HG03039 (cell line): ENCODE measurements around the gene CAB39L.

ENCODE experiments used
- ATAC-seq: cut with Tn5 transposase; IDR thresholded peaks from one replicate; pipeline ENCODE4 v1.9.1; 2021; ENCODE audit warnings: mild to moderate bottlenecking, moderate library complexity; ENCODE audit not compliant: unreplicated experiment

CAB39L gene

DNA sequence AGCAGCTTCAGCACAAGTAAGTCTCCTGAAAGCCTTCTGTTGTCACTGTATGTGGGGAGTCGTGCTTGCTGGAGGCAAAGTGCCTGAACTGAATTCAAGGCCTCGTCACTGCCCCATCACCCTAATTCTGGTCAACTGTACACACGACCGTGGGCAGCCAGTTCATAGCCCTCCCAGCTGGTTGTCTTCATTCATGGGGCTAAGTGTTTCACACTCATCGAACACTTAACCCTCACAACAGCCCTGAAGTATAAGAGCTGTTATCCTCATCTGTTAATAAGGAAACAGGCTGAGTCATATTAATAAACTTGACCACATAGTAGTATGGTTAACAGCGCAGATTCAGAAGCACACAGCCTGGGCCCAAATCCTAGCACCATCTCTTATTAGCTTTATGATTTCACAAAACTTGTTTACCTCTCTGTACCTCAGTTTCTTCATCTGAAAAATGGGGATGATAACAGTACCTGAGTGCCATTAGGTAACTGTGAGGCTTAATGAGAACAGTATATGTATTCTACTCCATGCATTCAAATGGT, 129.5 kb downstream of the CAB39L start:
- ATAC-seq: no peak

DNA sequence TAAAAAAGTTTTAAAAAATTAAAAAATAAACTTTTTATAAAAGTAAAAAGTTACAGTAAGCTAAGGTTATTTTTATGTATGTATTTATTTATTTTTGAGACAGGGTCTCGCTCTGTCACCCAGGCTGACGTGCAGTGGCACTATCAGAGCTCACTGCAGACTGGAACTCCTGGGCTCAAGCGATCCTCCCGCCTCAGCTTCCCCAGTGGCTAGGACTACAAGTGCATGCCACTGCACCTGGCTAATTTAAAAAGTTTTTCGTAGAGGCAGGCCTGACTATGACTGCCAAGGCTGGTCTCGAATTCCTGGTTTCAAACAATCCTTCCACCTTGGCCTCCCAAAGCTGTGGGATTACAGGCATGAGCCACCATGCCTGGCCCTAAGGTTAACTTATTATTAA, 132.0 kb downstream of the CAB39L start:
- no peak for ATAC-seq

DNA sequence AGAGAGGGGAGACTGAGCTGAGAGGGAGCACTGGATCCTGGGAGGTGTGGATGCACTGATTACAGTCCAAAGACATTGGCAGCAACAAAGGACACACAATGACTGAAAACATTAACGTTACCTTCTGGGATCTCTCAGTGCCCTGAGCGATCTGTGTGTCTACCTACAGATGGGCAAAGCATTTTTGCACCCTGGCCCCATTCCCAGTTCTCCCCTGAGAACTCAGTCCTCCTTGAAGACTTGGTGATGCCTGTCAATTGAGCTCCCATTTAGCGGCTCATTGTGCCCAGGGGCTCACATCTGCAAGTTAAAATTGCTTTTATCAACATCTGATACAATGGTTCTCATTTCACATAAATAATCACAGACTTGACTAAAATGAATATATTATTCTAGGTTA, 133.6 kb downstream of the CAB39L start:
- ATAC-seq: no peak

- no peak for ATAC-seq
These were observed 134.9 kb downstream of the CAB39L start for GRCh38 chr13:49308921-49309408.

- no peak for ATAC-seq
These were observed 135.6 kb downstream of the CAB39L start for GRCh38 chr13:49308097-49308875.

GRCh38 chr13:49307365-49307764, 136.5 kb downstream of the CAB39L start:
- no peak for ATAC-seq

DNA sequence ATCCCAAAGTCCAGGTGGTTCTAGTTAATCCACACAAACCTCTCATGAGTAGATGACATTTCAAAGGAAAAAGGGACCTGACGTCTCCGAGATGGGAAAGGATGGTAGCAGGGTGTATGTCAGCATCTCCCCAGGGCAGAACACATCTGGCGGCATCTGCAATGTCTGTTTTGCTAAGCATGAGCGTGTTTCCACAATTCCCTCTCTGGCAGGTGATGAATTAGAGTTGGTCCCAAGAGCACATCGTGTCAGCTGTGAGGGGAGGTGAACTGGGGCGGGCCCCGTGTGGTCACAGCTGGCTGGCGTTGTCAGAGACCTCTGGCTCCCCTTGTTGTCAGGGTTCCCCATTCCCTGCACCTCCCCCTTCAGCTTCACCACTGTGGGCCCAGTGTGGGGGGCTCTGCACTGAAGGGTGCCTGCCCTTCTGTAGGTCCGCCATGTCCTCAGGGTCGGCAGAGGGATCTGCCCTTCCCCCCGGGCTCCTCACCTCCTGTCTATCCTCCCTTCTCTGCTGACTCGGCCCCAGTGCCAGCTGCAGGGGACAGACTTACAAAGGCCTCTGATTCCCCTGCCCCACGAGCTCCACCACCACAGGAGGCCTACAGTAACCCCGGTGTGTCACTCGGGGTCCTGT, 138.0 kb downstream of the CAB39L start:
- no peak for ATAC-seq

DNA sequence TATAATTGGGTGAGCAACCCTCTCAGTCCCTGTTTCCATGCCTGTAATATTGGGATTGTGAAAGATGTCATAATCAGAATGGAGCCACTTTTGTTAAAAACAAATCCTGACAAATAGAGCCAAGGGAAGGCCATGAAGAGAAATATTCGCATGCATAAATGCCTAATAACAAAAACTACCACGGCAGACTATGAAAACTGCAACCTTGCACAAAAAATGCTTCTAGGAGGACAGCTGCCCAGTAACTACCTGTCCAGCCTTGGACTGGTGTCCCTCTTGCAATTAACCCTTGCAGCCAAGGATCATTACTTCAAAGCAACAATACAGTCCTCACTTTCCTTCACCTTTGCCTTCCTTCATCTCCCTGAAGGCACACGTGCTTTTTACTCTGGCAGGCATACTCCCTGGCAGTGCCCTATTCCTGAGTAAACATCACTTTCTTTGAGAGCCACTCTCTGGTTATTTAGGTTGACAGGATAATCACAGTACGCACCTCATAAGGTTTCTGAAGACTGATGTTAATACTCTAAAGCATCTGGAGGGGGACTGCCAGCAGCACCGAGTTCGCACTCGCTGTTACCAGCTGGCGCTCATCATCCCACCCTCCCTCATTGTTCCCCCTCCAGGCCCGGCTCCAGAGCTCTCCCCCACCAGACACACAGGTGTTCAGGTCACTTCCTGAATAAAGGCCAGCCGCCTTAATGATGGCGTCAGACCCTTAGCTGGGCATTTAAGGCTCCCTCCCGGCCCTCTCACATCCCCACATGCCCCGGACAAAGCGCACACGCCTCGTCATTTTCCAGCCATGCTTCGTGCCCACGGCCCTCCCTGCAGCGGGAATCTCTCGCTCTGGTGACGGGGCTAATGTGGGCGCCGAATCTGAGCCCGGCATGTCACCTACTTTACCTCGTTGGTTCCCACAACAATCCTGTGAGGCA, 138.8 kb downstream of the CAB39L start:
- no peak for ATAC-seq

GRCh38 chr13:49304356-49304755, 139.5 kb downstream of the CAB39L start:
- no peak for ATAC-seq

- no peak for ATAC-seq
These were observed 140.2 kb downstream of the CAB39L start for GRCh38 chr13:49303533-49304252.

DNA sequence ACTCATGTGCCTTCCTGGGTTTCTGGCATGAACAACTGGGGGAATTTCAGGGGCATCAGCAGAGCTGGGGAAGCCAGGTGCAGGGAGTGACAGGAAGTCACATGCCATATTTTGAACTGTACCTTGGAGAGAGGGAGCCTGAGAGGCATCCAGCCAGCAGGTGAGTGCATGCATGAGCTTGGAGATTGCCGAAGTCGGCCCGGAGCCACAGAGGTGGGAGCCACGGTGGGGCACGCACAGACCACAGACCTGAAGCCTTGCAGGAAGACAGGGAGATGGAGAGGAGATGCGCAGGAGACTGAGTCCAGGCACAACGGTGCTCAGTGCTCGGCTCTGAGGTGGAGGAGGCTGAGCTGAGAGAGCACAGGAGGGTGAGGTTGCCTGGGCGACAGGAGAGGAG, 141.0 kb downstream of the CAB39L start:
- no peak for ATAC-seq

DNA sequence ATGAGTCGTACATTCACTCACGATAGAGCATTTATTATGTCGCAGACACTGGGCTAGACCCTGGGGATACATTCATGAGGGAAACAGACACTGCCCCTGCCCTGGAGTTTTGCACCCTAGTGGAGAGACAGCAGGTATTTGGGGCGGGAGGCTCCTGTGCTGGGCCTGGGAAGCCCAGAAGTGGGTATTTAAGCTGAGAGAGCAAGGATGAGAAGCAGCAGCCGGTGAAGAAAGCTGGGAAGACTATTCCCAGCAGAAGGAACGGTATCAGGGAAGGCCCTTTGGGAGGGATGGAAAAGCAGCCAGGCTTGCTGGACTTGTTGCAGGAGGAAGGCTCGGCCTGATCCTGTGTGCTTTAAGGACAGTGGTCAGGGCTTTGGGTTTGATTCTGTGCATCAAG, 141.6 kb downstream of the CAB39L start:
- no peak for ATAC-seq

GRCh38 chr13:49300739-49301589, 142.9 kb downstream of the CAB39L start:
- ATAC-seq: peak; percentile 79

- no peak for ATAC-seq
These were observed 143.6 kb downstream of the CAB39L start for GRCh38 chr13:49300276-49300675.

- no peak for ATAC-seq
These were observed 144.8 kb downstream of the CAB39L start for GRCh38 chr13:49298903-49299605.

DNA sequence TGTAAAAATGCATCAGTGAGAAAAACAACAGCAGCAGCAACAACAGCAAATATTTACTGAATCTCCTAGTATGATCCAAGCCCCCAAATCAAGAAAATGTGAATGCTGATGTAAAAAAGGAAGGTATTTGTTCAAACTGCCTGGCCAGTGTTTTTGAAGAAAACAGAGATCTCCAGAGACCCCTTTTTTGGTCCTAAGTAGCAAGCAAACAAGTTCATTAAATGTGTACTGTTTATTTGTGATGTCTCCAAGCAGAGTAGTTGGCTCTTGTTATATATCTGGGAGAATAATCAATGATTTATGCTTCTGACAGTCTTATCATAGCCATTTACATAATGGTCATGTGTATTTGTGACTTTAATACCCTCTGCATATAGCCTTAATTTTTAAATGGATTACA, 145.4 kb downstream of the CAB39L start:
- no peak for ATAC-seq

DNA sequence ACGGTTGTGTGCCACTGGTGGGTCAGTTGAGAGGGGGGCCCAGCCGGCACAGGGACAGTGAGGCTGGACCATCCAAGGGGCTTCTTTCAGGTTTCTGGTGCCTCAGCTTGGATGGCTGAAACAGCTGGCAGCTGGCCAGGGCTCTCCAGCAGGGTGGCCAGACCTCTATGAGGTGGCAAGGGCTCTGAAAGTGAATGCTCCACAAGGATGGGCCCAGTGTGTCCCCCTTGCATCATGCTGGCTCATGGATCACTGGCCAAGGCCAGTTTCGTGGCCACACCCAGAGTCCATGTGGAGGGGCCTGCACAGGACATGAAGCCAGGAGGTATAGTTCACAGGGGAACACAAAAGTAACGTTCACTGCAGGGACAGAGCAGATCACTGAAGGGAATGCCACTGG, 146.5 kb downstream of the CAB39L start:
- no peak for ATAC-seq

DNA sequence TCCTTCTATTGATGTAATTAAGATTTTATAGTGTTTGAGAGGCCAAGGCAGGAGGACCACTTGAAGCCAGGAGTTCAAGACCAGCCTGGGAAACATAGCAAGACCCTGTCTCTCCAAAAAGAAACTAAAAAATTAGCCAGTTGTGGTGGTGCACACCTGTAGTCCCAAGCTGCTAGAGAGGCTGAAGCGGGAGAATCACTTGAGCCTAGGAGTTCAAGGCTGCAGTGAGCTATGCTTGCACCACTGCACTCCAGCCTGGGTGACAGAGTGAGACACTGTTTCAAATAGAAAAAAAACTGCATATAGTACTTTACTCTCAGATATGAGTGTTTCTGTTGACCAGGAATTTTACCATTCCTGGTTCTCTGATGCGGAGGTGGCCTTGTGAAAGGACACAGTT, 147.2 kb downstream of the CAB39L start:
- no peak for ATAC-seq

- no peak for ATAC-seq
These were observed 148.6 kb downstream of the CAB39L start for GRCh38 chr13:49295244-49295643.
